Measurements from ENCODE around the gene CNTNAP2. TPM values are rescaled to one million over a fixed set of nuclear protein-coding genes. Genes with fewer than 3 reads are reported as not detected.

CNTNAP2 gene
- total and polyA plus RNA-seq, 2 of the 4 experiments (the other 2 are of a cell fraction): not detected

DNA sequence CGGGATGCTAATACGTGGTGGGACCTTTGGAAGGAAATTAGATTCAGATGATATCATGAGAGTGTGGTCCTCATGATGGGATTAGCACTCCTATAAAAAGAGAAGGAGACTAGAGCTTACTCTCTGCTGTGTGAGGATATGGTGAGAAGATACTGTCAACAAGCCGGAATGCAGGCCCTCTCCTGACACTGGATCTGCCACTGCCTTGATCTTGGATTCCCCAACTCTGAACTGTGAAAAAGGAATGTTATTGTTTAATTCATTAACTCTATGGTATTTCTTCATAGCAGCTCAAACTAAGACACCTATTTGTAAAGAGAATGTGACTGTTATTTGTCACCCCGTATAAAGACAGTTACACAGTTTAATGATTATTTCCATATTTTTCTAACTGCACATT lies 1246.5 kb downstream of the CNTNAP2 start:
- in situ Hi-C loops (cut with MboI; ENCODE audit: low sequenced_read_pairs): no loop called here
- DNase-seq: no peak
- H2AFZ ChIP-seq (replicated peaks; ENCODE audit: low read length, poor library complexity): no peak overlapping the region
- no TSS peak for BruUV-seq (replicated peaks)
- no CpG with 5 or more reads among the region's 4 CpGs for WGBS, 2 experiments (ENCODE audit: extremely low coverage in 2 of 2, insufficient read length in 1 of 2)
- no peak overlapping the region for H4K5ac ChIP-seq (ENCODE audit: low read depth, low read length)
- no peak overlapping the region for H4K91ac ChIP-seq (ENCODE audit: insufficient read depth, low read depth, low read length)
- no peak overlapping the region for H3K4me3 ChIP-seq (ENCODE audit: insufficient read depth, low read depth, low read length)
- no peak overlapping the region for H3K4ac ChIP-seq (ENCODE audit: low read depth, low read length)
- H2BK15ac ChIP-seq (ENCODE audit: low read depth, low read length): no peak overlapping the region
- H3K14ac ChIP-seq (replicated peaks; ENCODE audit: low read depth, low read length): no peak overlapping the region
- no peaks in the 10 kb centered on the region for H3K27me3 ChIP-seq (ENCODE audit: control insufficient read depth, insufficient read depth, low read length)
- TF ChIP-seq NFE2L2 (IDR thresholded peaks at IDR 0.05; ENCODE audit: low read depth, low read length): no peak
- no peak for TF ChIP-seq SMC3 (IDR thresholded peaks at IDR 0.05; ENCODE audit: low read depth, low read length)
- TF ChIP-seq, protein P1, sequence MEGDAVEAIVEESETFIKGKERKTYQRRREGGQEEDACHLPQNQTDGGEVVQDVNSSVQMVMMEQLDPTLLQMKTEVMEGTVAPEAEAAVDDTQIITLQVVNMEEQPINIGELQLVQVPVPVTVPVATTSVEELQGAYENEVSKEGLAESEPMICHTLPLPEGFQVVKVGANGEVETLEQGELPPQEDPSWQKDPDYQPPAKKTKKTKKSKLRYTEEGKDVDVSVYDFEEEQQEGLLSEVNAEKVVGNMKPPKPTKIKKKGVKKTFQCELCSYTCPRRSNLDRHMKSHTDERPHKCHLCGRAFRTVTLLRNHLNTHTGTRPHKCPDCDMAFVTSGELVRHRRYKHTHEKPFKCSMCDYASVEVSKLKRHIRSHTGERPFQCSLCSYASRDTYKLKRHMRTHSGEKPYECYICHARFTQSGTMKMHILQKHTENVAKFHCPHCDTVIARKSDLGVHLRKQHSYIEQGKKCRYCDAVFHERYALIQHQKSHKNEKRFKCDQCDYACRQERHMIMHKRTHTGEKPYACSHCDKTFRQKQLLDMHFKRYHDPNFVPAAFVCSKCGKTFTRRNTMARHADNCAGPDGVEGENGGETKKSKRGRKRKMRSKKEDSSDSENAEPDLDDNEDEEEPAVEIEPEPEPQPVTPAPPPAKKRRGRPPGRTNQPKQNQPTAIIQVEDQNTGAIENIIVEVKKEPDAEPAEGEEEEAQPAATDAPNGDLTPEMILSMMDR (conservative IDR thresholded peaks at IDR 0.05; ENCODE audit: low read depth, low read length): no peak
- TF ChIP-seq RFX5 (IDR thresholded peaks at IDR 0.05; ENCODE audit: low read depth, low read length): no peak
- no peak for TF ChIP-seq BHLHE40 (IDR thresholded peaks at IDR 0.05; ENCODE audit: low read depth, low read length)
- TF ChIP-seq, protein P2, sequence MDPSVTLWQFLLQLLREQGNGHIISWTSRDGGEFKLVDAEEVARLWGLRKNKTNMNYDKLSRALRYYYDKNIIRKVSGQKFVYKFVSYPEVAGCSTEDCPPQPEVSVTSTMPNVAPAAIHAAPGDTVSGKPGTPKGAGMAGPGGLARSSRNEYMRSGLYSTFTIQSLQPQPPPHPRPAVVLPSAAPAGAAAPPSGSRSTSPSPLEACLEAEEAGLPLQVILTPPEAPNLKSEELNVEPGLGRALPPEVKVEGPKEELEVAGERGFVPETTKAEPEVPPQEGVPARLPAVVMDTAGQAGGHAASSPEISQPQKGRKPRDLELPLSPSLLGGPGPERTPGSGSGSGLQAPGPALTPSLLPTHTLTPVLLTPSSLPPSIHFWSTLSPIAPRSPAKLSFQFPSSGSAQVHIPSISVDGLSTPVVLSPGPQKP (IDR thresholded peaks at IDR 0.05; ENCODE audit: borderline replicate concordance, low read depth, low read length): no peak
- TF ChIP-seq RAD21 (IDR thresholded peaks at IDR 0.05; ENCODE audit: low read length): no peak
- TF ChIP-seq, protein P3, sequence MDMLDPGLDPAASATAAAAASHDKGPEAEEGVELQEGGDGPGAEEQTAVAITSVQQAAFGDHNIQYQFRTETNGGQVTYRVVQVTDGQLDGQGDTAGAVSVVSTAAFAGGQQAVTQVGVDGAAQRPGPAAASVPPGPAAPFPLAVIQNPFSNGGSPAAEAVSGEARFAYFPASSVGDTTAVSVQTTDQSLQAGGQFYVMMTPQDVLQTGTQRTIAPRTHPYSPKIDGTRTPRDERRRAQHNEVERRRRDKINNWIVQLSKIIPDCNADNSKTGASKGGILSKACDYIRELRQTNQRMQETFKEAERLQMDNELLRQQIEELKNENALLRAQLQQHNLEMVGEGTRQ (IDR thresholded peaks at IDR 0.05; ENCODE audit: low read depth, low read length): no peak
- TF ChIP-seq POLR2A (IDR thresholded peaks at IDR 0.05; ENCODE audit: low read depth, low read length): no peak
- dilution Hi-C loops (cut with HindIII; ENCODE audit: low sequenced_read_pairs, unreplicated experiment): no loop called here
- no peaks in the 10 kb centered on the region for H3K4me1 ChIP-seq (ENCODE audit: control insufficient read depth, insufficient read depth, low read length)
- H3K56ac ChIP-seq (ENCODE audit: extremely low read depth, insufficient read depth, low read length): no peak overlapping the region
- no peak overlapping the region for H3K9ac ChIP-seq (ENCODE audit: low read depth, low read length)
- H3K23ac ChIP-seq (ENCODE audit: low read depth, low read length): no peak overlapping the region
- H4K8ac ChIP-seq (ENCODE audit: low read depth in 2 of 2, low read length in 2 of 2): no peak overlapping the region
- ChIA-PET POLR2A (ENCODE audit: unreplicated experiment) (no interaction called here), CTCF (no interaction called here)
- no peak overlapping the region for H2AK5ac ChIP-seq (ENCODE audit: low read depth, low read length)
- no peak overlapping the region for H2BK5ac ChIP-seq (ENCODE audit: low read depth, low read length, poor library complexity, severe bottlenecking)
- ATAC-seq (ENCODE audit: low read depth): peak; percentile 42; the same call in 1 of the 2 replicates
- H3K36me3 ChIP-seq (ENCODE audit: control insufficient read depth, insufficient read depth, low read length): no peaks in the 10 kb centered on the region
- no peaks in the 10 kb centered on the region for H3K9me3 ChIP-seq (ENCODE audit: control insufficient read depth, insufficient read depth, low read length)
- H3K27ac ChIP-seq (ENCODE audit: insufficient read depth, low read length): no peak overlapping the region
- H2BK120ac ChIP-seq (ENCODE audit: low read depth, low read length): no peak overlapping the region
- H2BK20ac ChIP-seq (ENCODE audit: low read depth, low read length): no peak overlapping the region
- intact Hi-C loops (cut with micrococcal nuclease): no loop called here
- no peaks in the 10 kb centered on the region for H3K79me1 ChIP-seq (ENCODE audit: low read depth in 1 of 2, low read length in 2 of 2)
- H3K18ac ChIP-seq (ENCODE audit: low read depth, low read length): no peak overlapping the region
- H3K4me2 ChIP-seq (ENCODE audit: low read depth, low read length): no peak overlapping the region
- H4K20me1 ChIP-seq (ENCODE audit: insufficient read depth, low read length): no peaks in the 10 kb centered on the region
- no peaks in the 10 kb centered on the region for H3K9me1 ChIP-seq (ENCODE audit: insufficient read depth, low read length)
- no peak overlapping the region for H2AK9ac ChIP-seq (replicated peaks; ENCODE audit: low read depth, low read length, poor library complexity)
